Effector memory CD4-positive, alpha-beta T cell (primary cell): Measurements from ENCODE around the gene SLTM.

Source experiments
- DNase-seq, 3 donors: peaks; one replicate each; pipeline ENCODE4 v3.0.0-alpha.2; 2020
- H3K27ac ChIP-seq: 2 replicates; pipeline ENCODE4 v1.7.0; 2013; ENCODE audit warnings: mild to moderate bottlenecking, low read length, moderate library complexity; ENCODE audit not compliant: insufficient read depth, poor library complexity, severe bottlenecking
- H3K27me3 ChIP-seq: replicated peaks from 2 replicates; pipeline ENCODE4 v1.7.0; 2013; ENCODE audit warnings: mild to moderate bottlenecking, low read length; ENCODE audit not compliant: insufficient read depth, control insufficient read depth, poor library complexity, severe bottlenecking
- H3K36me3 ChIP-seq: 2 replicates; pipeline ENCODE4 v1.7.0; 2013; ENCODE audit warnings: mild to moderate bottlenecking, low read length, moderate library complexity; ENCODE audit not compliant: control insufficient read depth, insufficient read depth
- H3K4me1 ChIP-seq: 2 replicates; pipeline ENCODE4 v1.7.0; 2013; ENCODE audit warnings: low read length, mild to moderate bottlenecking; ENCODE audit not compliant: control insufficient read depth, insufficient read depth, poor library complexity, severe bottlenecking
- H3K4me3 ChIP-seq: 2 replicates; pipeline ENCODE4 v1.7.0; 2013; ENCODE audit warnings: low read length, low read depth, mild to moderate bottlenecking; ENCODE audit not compliant: insufficient read depth, poor library complexity, severe bottlenecking
- H3K9me3 ChIP-seq: 2 replicates; pipeline ENCODE4 v1.7.0; 2013; ENCODE audit warnings: mild to moderate bottlenecking, low read length, moderate library complexity; ENCODE audit not compliant: control insufficient read depth
- total RNA-seq, 3 donors: gene quantifications; one replicate each; lab custom pipeline; 2026; lab: John Stamatoyannopoulos, UW

Gene SLTM
- 206 to 230 (median 210) reads per million in 3 donors for total RNA-seq

DNA sequence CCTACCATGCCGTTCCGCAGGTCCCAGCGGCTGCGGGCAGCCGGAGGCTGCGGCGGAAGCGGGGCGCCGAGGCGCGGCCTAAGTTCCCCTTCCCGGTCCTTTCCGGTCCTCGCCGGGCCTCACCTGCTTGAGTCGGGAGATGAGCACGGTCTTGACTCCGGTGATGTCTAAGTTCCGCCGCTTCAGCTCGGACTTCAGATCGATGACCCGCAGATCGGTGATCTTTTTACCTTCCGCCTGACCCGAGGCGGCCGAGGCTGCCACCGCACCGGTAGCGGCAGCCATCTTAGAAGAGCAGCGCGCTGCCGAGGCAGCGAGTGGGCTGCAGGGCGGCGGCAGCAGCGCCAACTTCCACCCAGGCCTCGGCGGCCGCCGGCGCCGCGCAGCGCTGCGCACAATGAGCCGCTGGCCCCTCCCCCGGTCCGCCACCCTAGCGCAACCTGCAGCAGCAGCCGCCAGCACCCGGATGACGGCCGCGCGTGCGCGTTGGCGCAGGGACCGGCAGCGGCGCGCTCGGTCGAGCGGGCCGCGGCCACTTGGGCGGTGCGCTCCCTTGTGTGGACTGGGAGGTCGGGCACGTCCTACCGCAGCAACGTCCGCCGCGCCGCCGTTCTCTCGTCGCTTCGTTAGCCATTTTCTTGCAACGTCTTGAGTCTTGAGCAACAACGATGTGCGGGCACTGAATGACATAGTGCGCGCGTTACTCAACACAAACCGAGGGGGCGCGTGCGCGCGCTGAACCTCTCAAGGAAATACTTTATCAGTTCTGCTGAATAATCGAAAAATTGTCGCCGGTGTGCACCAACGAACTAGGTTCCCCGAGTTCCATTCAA lies at the start of gene SLTM:
Gene SLTM (minus strand): TSS at position 399 of the 833 bp plus-strand sequence. CDS start 114 bp downstream, at position 285.
- Histone ChIP-seq H3K27ac (peak within 1 kb of the TSS; percentile 98), H3K27me3 (no peaks in the 10 kb centered on the region), H3K4me1 (peaks cover 8% of the 10 kb centered on the region), H3K4me3 (peak within 1 kb of the TSS; percentile 100), H3K9me3 (no peaks in the 10 kb centered on the region), H3K36me3 (peaks cover 8% of the 10 kb centered on the region)
- DNase-seq = peak; percentile 86 to 89 (median 88)

DNA sequence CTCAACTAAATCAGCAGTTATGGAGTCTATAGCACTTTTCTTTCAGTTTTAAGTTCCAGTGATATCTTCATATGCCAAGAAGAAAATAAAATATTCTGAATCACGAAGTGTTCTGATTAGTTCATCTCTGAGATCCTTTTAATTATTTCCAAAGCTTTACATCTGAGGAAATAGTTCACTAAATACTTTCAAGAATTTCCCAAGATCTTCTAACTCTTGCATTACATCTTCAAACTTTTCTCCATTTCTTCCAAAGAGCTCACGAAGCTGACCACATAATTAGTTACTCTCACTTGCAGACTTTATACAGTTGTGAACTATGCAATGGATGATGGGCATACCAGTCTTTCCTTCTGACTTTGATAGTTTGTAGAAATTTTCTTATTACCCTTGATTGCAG lies 49.8 kb upstream of the SLTM start:
- no peaks in the 10 kb centered on the region for H3K27me3 ChIP-seq
- no peak for DNase-seq
- peaks cover 9% of the 10 kb centered on the region for H3K4me1 ChIP-seq
- H3K36me3 ChIP-seq = no peaks in the 10 kb centered on the region
- no peak overlapping the region for H3K27ac ChIP-seq
- no peaks in the 10 kb centered on the region for H3K9me3 ChIP-seq
- H3K4me3 ChIP-seq = no peak overlapping the region

DNA sequence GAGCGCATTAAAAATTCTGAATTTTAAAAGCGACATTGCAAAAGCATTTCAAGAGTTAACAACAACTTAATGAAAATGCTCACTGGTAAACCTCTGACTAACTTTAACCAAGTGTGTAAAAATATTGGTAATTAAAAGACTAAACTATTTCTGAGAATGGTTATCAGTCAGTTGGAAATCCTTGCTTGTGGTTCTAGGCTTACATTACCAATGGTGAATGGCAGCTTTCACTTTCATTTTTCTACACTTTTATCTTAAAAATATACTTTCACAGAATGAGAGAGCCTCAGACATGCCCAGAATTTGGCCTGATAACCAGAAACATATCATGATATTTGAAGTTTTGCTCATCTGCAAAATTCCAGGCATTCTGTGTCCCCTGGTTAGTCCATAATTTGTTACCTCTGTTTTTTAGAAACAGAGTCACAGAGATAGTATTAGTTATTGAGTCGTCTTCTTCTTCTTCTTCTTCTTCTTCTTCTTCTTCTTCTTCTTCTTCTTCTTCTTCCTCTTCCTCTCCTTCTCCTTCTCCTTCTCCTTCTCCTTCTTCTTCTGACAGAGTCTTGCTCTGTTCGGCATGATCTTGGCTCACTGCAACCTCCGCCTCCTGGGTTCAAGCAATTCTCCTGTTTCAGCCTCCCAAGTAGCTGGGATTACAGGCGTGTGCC lies 48.5 kb upstream of the SLTM start:
- Histone ChIP-seq H3K9me3 (no peaks in the 10 kb centered on the region), H3K27me3 (no peaks in the 10 kb centered on the region), H3K27ac (no peak overlapping the region), H3K36me3 (no peaks in the 10 kb centered on the region), H3K4me3 (peak overlapping the region; percentile 36), H3K4me1 (peaks cover 9% of the 10 kb centered on the region)
- DNase-seq = no peak

DNA sequence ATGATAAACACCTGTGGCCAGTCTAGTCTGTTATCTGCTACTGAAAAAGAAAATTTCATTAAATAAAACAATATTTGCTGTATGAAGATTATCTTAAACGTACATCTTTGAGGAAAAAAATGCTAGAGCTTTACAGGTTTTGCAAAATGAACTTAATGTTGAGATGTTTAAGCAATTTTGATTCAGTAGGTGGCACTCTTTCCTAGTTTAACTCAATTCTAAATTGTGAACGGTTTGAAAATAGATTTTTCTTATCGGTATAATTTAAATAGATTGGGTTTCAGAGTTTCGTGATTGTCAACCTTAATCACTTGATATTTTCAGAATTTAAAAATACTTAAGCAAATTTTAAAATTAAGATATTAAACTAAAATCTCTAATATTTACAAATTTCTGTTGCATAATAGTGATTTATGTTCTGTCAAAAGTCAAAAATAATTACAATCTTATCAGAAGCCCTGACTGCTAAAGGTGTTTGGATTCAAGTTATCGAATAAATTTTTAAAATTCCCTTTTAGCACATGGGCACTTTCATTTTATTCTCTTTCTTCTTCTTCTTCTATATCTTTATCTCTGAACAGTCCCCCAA lies 47.0 kb upstream of the SLTM start:
- no peak overlapping the region for H3K27ac ChIP-seq
- H3K4me1 ChIP-seq = peaks cover 15% of the 10 kb centered on the region
- H3K4me3 ChIP-seq = no peak overlapping the region
- DNase-seq = no peak
- H3K36me3 ChIP-seq = no peaks in the 10 kb centered on the region
- H3K9me3 ChIP-seq = no peaks in the 10 kb centered on the region
- no peaks in the 10 kb centered on the region for H3K27me3 ChIP-seq

DNA sequence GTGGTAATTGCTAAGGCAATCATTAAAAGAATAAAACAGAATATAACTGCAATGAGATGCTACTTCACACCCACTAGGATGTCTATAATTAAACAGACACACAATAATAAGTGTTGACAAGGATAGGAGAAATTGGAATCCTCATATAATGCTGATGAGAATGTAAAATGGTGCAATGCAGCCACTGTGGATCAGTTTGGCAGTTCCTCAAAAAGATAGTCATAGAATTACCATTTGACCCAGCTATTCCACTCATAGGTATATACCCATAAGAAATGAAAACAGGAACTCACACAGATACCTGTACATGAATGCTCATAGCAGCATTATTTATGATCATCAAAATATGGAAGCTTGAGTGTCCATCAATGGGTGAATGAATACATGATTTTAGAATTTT lies 44.4 kb upstream of the SLTM start:
- no peaks in the 10 kb centered on the region for H3K27me3 ChIP-seq
- H3K27ac ChIP-seq = no peak overlapping the region
- no peaks in the 10 kb centered on the region for H3K36me3 ChIP-seq
- H3K4me3 ChIP-seq = no peak overlapping the region
- peaks cover 18% of the 10 kb centered on the region for H3K4me1 ChIP-seq
- H3K9me3 ChIP-seq = no peaks in the 10 kb centered on the region
- DNase-seq = no peak

DNA sequence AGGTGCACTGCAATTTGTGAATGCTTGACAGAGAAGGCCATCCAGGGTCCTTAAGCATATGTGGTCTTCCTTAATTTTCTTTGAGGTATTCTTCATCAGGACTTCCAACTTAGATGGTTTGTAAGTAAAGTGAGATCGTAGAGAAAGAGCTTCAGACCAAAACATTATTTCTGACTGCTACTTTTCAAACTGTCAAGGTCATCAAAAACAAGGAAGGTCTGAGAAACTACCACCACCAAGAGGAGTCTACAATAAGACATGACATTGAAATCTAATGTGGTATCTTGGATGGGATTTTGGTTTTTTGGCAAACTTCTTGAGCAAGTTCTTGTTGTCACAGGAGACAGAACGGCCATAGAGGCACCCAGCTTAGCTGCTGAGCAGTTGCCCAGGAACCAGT lies 34.0 kb upstream of the SLTM start:
- H3K4me1 ChIP-seq = no peaks in the 10 kb centered on the region
- DNase-seq = no peak
- no peaks in the 10 kb centered on the region for H3K36me3 ChIP-seq
- no peaks in the 10 kb centered on the region for H3K9me3 ChIP-seq
- H3K4me3 ChIP-seq = no peak overlapping the region
- H3K27me3 ChIP-seq = no peaks in the 10 kb centered on the region
- no peak overlapping the region for H3K27ac ChIP-seq

DNA sequence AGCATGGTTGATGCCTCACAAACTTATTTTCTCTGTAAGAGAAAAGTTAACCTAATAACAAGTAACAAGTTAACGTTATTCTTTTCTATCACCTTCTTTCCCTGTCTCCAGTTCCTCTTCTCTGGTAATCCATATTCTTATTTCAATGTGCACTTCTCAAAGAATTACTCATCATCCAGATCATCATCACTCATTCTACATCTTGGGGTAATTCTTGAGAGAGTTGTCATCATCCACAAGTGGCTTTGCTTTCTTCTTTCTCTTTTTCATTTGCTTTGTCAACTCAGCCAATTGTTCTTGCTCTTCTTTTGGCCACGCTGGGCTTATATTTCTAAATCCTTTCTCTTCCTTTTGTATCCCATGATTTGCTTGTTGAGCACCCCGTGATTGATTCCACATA lies 33.2 kb upstream of the SLTM start:
- Histone ChIP-seq H3K4me3 (no peak overlapping the region), H3K27ac (no peak overlapping the region), H3K9me3 (no peaks in the 10 kb centered on the region), H3K36me3 (no peaks in the 10 kb centered on the region), H3K27me3 (no peaks in the 10 kb centered on the region), H3K4me1 (no peaks in the 10 kb centered on the region)
- DNase-seq = no peak

DNA sequence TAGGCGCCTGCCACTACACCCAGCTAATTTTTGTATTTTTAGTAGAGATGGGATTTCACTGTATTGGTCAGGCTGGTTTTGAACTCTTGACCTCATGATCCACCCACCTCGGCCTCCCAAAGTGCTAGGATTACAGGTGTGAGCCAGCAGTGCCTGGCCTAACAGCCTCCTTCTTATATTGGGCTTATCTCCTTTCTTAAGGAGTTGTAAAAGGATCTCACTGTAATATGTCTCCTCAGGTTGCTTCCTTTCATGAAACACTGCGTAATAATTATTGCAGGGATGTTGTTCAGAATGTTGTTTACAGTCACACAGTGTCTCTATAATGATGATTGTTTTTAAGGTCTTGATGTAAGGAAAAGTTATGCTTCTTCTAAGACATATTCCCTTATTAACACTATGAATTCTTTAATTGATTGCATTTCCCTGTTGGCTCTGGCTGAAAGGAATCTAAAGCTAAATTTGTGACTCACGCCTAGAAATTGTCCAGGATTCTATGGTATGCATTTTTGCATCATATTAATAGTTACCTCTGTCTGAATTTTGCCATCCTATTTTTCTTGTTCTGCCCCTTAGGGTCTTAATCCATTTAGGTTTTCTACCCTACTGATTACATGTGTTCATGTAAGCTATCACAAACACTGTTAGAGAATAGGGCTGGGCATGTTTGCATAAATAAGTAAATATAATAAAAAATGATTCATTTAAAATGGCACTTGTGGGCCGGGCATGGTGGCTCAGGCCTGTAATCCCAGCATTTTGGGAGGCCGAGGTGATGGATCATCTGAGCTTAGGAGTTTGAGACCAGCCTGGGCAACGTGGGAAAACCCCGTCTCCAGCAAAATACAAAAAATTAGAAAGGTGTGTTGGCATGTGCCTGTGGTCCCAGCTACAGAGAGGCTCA lies 29.4 kb upstream of the SLTM start:
- Histone ChIP-seq H3K4me1 (no peaks in the 10 kb centered on the region), H3K36me3 (no peaks in the 10 kb centered on the region), H3K27me3 (no peaks in the 10 kb centered on the region), H3K27ac (no peak overlapping the region), H3K4me3 (no peak overlapping the region), H3K9me3 (no peaks in the 10 kb centered on the region)
- no peak for DNase-seq

DNA sequence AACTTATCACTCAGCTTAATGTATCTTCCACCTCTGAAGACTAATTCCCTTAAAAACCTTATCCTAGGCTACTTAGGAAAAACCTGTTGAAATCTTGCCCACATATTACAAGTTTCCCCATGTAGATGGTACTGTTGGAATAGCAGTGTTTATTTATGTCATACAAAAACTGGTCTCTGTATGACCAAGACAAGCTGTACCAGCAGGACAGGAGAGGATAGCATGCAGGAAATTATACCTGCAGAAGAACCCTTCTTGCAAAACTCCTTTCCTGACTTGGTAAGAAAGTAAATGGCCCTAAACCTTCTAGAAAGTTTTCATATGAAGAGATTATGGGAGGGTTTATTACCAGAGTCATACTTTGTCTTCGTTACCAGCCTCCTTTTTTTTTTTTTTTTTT lies 28.7 kb upstream of the SLTM start:
- Histone ChIP-seq H3K4me3 (no peak overlapping the region), H3K9me3 (no peaks in the 10 kb centered on the region), H3K27ac (no peak overlapping the region), H3K36me3 (no peaks in the 10 kb centered on the region), H3K4me1 (no peaks in the 10 kb centered on the region), H3K27me3 (no peaks in the 10 kb centered on the region)
- DNase-seq = no peak
